Liver (tissue), 9 donors: ENCODE results near the gene TAGLN2. TPM values are rescaled to one million over a fixed set of nuclear protein-coding genes. Genes with fewer than 3 reads are reported as not detected.

Source experiments
- DNase-seq: peaks from one replicate; pipeline ENCODE4 v3.0.0-alpha.2; 2017; ENCODE audit warnings: low spot score
- H3K27ac ChIP-seq, 2 donors: one replicate each; pipeline ENCODE4 v1.7.0; 2013; ENCODE audit warnings: inconsistent platforms in 2 of 2, low read length in 2 of 2, control low read depth in 1 of 2, low read depth in 1 of 2, mild to moderate bottlenecking in 1 of 2
- H3K27me3 ChIP-seq, 4 donors: one replicate each; pipeline versions ENCODE4 v1.6.1 to v1.7.0; 2013; ENCODE audit warnings: low read length in 3 of 4, inconsistent platforms in 1 of 4, mild to moderate bottlenecking in 1 of 4, moderate library complexity in 1 of 4; ENCODE audit not compliant: control insufficient read depth in 4 of 4, insufficient read depth in 4 of 4
- H3K36me3 ChIP-seq, 4 donors: one replicate each; pipeline versions ENCODE4 v1.6.1 to v1.7.0; 2013; ENCODE audit warnings: low read length in 3 of 4, mild to moderate bottlenecking in 3 of 4, low read depth in 1 of 4, moderate library complexity in 1 of 4; ENCODE audit not compliant: control insufficient read depth in 4 of 4, insufficient read depth in 3 of 4
- H3K4me1 ChIP-seq, 4 donors: one replicate each; pipeline versions ENCODE4 v1.6.1 to v1.7.0; 2013; ENCODE audit warnings: low read length in 3 of 4, mild to moderate bottlenecking in 3 of 4, moderate library complexity in 1 of 4; ENCODE audit not compliant: control insufficient read depth in 4 of 4, insufficient read depth in 4 of 4
- H3K4me3 ChIP-seq, 3 donors: one replicate each; pipeline versions ENCODE4 v1.6.1 to v1.7.0; 2013; ENCODE audit warnings: low read length in 3 of 3, control low read depth in 1 of 3, low read depth in 1 of 3, mild to moderate bottlenecking in 1 of 3
- H3K9ac ChIP-seq, 2 donors: one replicate each; pipeline ENCODE4 v1.7.0; 2013; ENCODE audit warnings: low read length in 2 of 2, mild to moderate bottlenecking in 2 of 2, moderate library complexity in 2 of 2, control low read depth in 1 of 2, low read depth in 1 of 2
- H3K9me3 ChIP-seq, 4 donors: one replicate each; pipeline versions ENCODE4 v1.6.1 to v1.7.0; 2013; ENCODE audit warnings: low read length in 3 of 4; ENCODE audit not compliant: control insufficient read depth in 4 of 4
- ATF3 ChIP-seq: IDR thresholded peaks from 2 replicates; pipeline ENCODE4 v1.6.1; 2016; ENCODE audit warnings: antibody characterized with exemption
- CTCF ChIP-seq: fragments of 150-350 bp; IDR thresholded peaks from 2 replicates; pipeline ENCODE4 v1.5.1; 2017; ENCODE audit warnings: improper control_type of control experiment, low read depth, low read length; ENCODE audit not compliant: missing input control
- EGR1 ChIP-seq, 2 donors: IDR thresholded peaks; 2 replicates each; pipeline ENCODE4 v1.6.1; 2016 to 2018; ENCODE audit warnings: antibody characterized with exemption in 2 of 2, low read depth in 2 of 2
- FOXA1 ChIP-seq: IDR thresholded peaks from 2 replicates; pipeline ENCODE4 v1.6.1; 2016; ENCODE audit warnings: antibody characterized with exemption
- FOXA2 ChIP-seq: IDR thresholded peaks from 2 replicates; pipeline ENCODE4 v1.6.1; 2016; ENCODE audit warnings: antibody characterized with exemption
- GABPA ChIP-seq, 2 donors: IDR thresholded peaks in 1 of 2; conservative IDR thresholded peaks in 1 of 2; 2 replicates each; pipeline ENCODE4 v1.6.1; 2016; ENCODE audit warnings: antibody characterized with exemption in 2 of 2, mild to moderate bottlenecking in 1 of 2, moderate library complexity in 1 of 2
- HNF4A ChIP-seq, 2 donors: conservative IDR thresholded peaks; 2 replicates each; pipeline ENCODE4 v1.6.1; 2016; ENCODE audit warnings: antibody characterized with exemption in 2 of 2, mild to moderate bottlenecking in 2 of 2
- HNF4G ChIP-seq: IDR thresholded peaks from 2 replicates; pipeline ENCODE4 v1.6.1; 2016; ENCODE audit warnings: antibody characterized with exemption
- JUND ChIP-seq, 2 donors: IDR thresholded peaks; 2 replicates each; pipeline ENCODE4 v1.6.1; 2016; ENCODE audit warnings: antibody characterized with exemption in 2 of 2
- MAX ChIP-seq: IDR thresholded peaks from 2 replicates; pipeline ENCODE4 v1.6.1; 2016; ENCODE audit warnings: antibody characterized with exemption
- NR2F2 ChIP-seq: IDR thresholded peaks from 2 replicates; pipeline ENCODE4 v1.6.1; 2016; ENCODE audit warnings: antibody characterized with exemption
- RAD21 ChIP-seq, 2 donors: IDR thresholded peaks; 2 replicates each; pipeline ENCODE4 v1.6.1; 2016; ENCODE audit warnings: antibody characterized with exemption in 2 of 2, mild to moderate bottlenecking in 2 of 2
- REST ChIP-seq: IDR thresholded peaks from 2 replicates; pipeline ENCODE4 v1.6.1; 2016; ENCODE audit warnings: antibody characterized with exemption, mild to moderate bottlenecking
- RXRA ChIP-seq, 2 donors: IDR thresholded peaks; 2 replicates each; pipeline ENCODE4 v1.6.1; 2017 to 2018; ENCODE audit warnings: antibody characterized with exemption in 2 of 2, mild to moderate bottlenecking in 1 of 2
- SP1 ChIP-seq: IDR thresholded peaks from 2 replicates; pipeline ENCODE4 v1.6.1; 2018; ENCODE audit warnings: antibody characterized with exemption, mild to moderate bottlenecking
- TAF1 ChIP-seq: conservative IDR thresholded peaks from 2 replicates; pipeline ENCODE4 v1.6.1; 2016; ENCODE audit warnings: antibody characterized with exemption, mild to moderate bottlenecking
- YY1 ChIP-seq: IDR thresholded peaks from 2 replicates; pipeline ENCODE4 v1.6.1; 2016; ENCODE audit warnings: antibody characterized with exemption, mild to moderate bottlenecking
- ZBTB33 ChIP-seq: IDR thresholded peaks from 2 replicates; pipeline ENCODE4 v1.6.1; 2016; ENCODE audit warnings: antibody characterized with exemption
- WGBS: extraction: QIAGEN DNeasy Blood & Tissue Kit; methylation state at CpG from one replicate; pipeline ENCODE4 v1.1.7; 2013; 5-methylcytosine and 5-hydroxymethylcytosine counted together
- polyA plus RNA-seq, 2 donors: library from polyadenylated mRNA; stranded (reverse) in 1 of 2; unstranded in 1 of 2; fragments of 200-250 nt in 1 of 2; fragments of >200 nt in 1 of 2; fragmentation: Nextera tagmentation in 1 of 2; extraction: Ambion mirVana in 1 of 2; gene quantifications; one replicate each; pipeline versions ENCODE4 v1.2.1 to v1.2.3, GENCODE V29; 2013 to 2015
- total RNA-seq, 2 donors: library from RNA; depleted of rRNA; stranded (reverse); fragments of >200 nt; gene quantifications; one replicate each; pipeline ENCODE4 v1.2.3, GENCODE V29; 2014
- donor health status: healthy.
- donor health status: healthy.
- donor health status: healthy.
- donor health status: healthy.
- donor health status: healthy.

TAGLN2 gene
- total and polyA plus RNA-seq, 4 donors = 46.4 to 113 (median 79.8) TPM

GRCh38 chr1:159965263-159965662, 40.0 kb upstream of the TAGLN2 start:
- Histone ChIP-seq H3K36me3 (no peaks in the 10 kb centered on the region), H3K9ac (no peak overlapping the region), H3K4me1 (peaks cover 0 to 3% (median 3%) of the 10 kb centered on the region in 4 donors), H3K9me3 (no peaks in the 10 kb centered on the region), H3K4me3 (no peak overlapping the region), H3K27ac (no peak overlapping the region), H3K27me3 (no peaks in the 10 kb centered on the region)
- 94% methylated on average over 2 of the region's 2 CpGs for WGBS
- TF ChIP-seq JUND (IDR thresholded peaks at IDR 0.05) (no peak), RXRA (IDR thresholded peaks at IDR 0.05) (no peak), HNF4G (no peak), TAF1 (no peak), GABPA (IDR thresholded peaks at IDR 0.05 in 1 of 2, conservative IDR thresholded peaks at IDR 0.05 in 1 of 2) (no peak), FOXA1 (no peak), RAD21 (IDR thresholded peaks at IDR 0.05) (no peak), ZBTB33 (no peak), MAX (no peak), NR2F2 (no peak), FOXA2 (no peak), CTCF (no peak), EGR1 (IDR thresholded peaks at IDR 0.05; ENCODE audit: low read depth in 2 of 2) (no peak), SP1 (no peak), HNF4A (conservative IDR thresholded peaks at IDR 0.05) (no peak), YY1 (no peak), REST (no peak), ATF3 (no peak)
- no peak for DNase-seq
